PC-9 (cell line): ENCODE data around the gene NXN. TPM values are rescaled to one million over a fixed set of nuclear protein-coding genes. Genes with fewer than 3 reads are reported as not detected.
A peak's percentile ranks its signal among the peaks of the same experiment; 100 is the strongest.

ENCODE experiments used
- BruUV-seq: library from RNA; stranded (reverse); fragments of 400-500 nt; replicated peaks from 2 replicates; lab custom pipeline; 2021; lab: Mats Ljungman, UMichigan
- CTCF ChIA-PET: fragments of 300-600 bp; sonication (Branson Sonifier 250); formaldehyde crosslinking; loops from one replicate; lab custom pipeline; 2022; ENCODE audit warnings: antibody characterized with exemption; lab: Charles Lee
- POLR2A ChIA-PET: fragments of 300-600 bp; sonication (Branson Sonifier 250); formaldehyde crosslinking; loops from one replicate; lab custom pipeline; 2022; ENCODE audit warnings: antibody characterized with exemption; ENCODE audit not compliant: unreplicated experiment; lab: Charles Lee
- DNase-seq, 2 experiments: peaks; one replicate each; pipeline versions ENCODE4 v3.0.0 to v3.0.0-alpha.2; 2015 to 2022; ENCODE audit warnings: mixed read lengths in 1 of 2
- H2AFZ ChIP-seq: fragments of 200-600 bp; sonication (generic); 2 replicates; pipeline ENCODE4 v1.8.1; 2017; ENCODE audit warnings: antibody characterized with exemption
- H3F3A ChIP-seq: fragments of 200-600 bp; sonication (generic); 2 replicates; pipeline ENCODE4 v1.8.1; 2017; ENCODE audit warnings: antibody characterized with exemption, mild to moderate bottlenecking, low read depth; ENCODE audit not compliant: insufficient read depth
- H3K27ac ChIP-seq: fragments of 200-600 bp; sonication (generic); 2 replicates; pipeline ENCODE4 v1.6.1; 2016; ENCODE audit warnings: mixed run types
- H3K27me3 ChIP-seq: fragments of 200-600 bp; sonication (generic); 2 replicates; pipeline ENCODE4 v1.6.1; 2016; ENCODE audit warnings: low read depth, mixed run types; ENCODE audit not compliant: insufficient read depth
- H3K36me3 ChIP-seq: fragments of 200-600 bp; sonication (generic); 2 replicates; pipeline ENCODE4 v1.6.1; 2016; ENCODE audit warnings: low read depth, mixed run types
- H3K4me1 ChIP-seq: fragments of 200-600 bp; sonication (generic); replicated peaks from 2 replicates; pipeline ENCODE4 v1.6.1; 2016; ENCODE audit warnings: mixed run types; ENCODE audit not compliant: insufficient read depth
- H3K4me2 ChIP-seq: fragments of 200-600 bp; sonication (generic); 2 replicates; pipeline ENCODE4 v1.6.1; 2017; ENCODE audit warnings: mixed run types
- H3K4me3 ChIP-seq: fragments of 200-600 bp; sonication (generic); 2 replicates; pipeline ENCODE4 v1.6.1; 2016; ENCODE audit warnings: mixed run types
- H3K79me2 ChIP-seq: fragments of 200-600 bp; sonication (generic); 2 replicates; pipeline ENCODE4 v1.6.1; 2017; ENCODE audit warnings: low read depth, mixed run types
- H3K9me2 ChIP-seq: fragments of 200-600 bp; sonication (generic); 2 replicates; pipeline ENCODE4 v1.8.1; 2017; ENCODE audit warnings: mild to moderate bottlenecking; ENCODE audit not compliant: insufficient read depth
- H3K9me3 ChIP-seq: fragments of 200-600 bp; sonication (generic); 2 replicates; pipeline ENCODE4 v1.8.1; 2016; ENCODE audit warnings: low read depth; ENCODE audit not compliant: insufficient read depth
- H4K20me1 ChIP-seq: fragments of 200-600 bp; sonication (generic); 2 replicates; pipeline ENCODE4 v1.8.1; 2017; ENCODE audit not compliant: insufficient read depth
- EZH2 ChIP-seq: fragments of 200-600 bp; sonication (generic); IDR thresholded peaks from 2 replicates; pipeline ENCODE4 v1.8.0; 2017; ENCODE audit warnings: antibody characterized with exemption, low read depth
- intact Hi-C: fragments of 100-400 bp; cut with micrococcal nuclease; formaldehyde crosslinking; loops from one replicate; pipeline ENCODE4 v1.10.0; 2022; ENCODE audit not compliant: unreplicated experiment
- total RNA-seq: library from RNA; stranded (reverse); gene quantifications from 2 replicates; pipeline ENCODE4 v1.2.3, GENCODE V29; 2021
- TF ChIP-seq, protein P1 (sequence below): fragments of 200-600 bp; sonication (generic); conservative IDR thresholded peaks from 2 replicates; pipeline ENCODE4 v1.6.1; 2017; ENCODE audit warnings: mixed run types, antibody characterized with exemption, mild to moderate bottlenecking, moderate library complexity

The NXN gene
- total RNA-seq, 1 experiment from 2014 or later: 59.8 TPM

GRCh38 chr17:1006054-1006453, 26.5 kb upstream of the NXN start:
- no peaks in the 10 kb centered on the region for H3K9me2 ChIP-seq
- no peaks in the 10 kb centered on the region for H3K9me3 ChIP-seq
- H3K36me3 ChIP-seq: 0 out of 2 replicates have a peak, but pooled peaks cover 10% of the 10 kb centered on the region
- H3K79me2 ChIP-seq: no peaks in the 10 kb centered on the region
- TF ChIP-seq, protein P1, sequence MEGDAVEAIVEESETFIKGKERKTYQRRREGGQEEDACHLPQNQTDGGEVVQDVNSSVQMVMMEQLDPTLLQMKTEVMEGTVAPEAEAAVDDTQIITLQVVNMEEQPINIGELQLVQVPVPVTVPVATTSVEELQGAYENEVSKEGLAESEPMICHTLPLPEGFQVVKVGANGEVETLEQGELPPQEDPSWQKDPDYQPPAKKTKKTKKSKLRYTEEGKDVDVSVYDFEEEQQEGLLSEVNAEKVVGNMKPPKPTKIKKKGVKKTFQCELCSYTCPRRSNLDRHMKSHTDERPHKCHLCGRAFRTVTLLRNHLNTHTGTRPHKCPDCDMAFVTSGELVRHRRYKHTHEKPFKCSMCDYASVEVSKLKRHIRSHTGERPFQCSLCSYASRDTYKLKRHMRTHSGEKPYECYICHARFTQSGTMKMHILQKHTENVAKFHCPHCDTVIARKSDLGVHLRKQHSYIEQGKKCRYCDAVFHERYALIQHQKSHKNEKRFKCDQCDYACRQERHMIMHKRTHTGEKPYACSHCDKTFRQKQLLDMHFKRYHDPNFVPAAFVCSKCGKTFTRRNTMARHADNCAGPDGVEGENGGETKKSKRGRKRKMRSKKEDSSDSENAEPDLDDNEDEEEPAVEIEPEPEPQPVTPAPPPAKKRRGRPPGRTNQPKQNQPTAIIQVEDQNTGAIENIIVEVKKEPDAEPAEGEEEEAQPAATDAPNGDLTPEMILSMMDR: no peak
- TF ChIP-seq EZH2: no peak
- ChIA-PET POLR2A (no interaction called here), CTCF (no interaction called here)
- no peak overlapping the region for H2AFZ ChIP-seq
- H3K4me1 ChIP-seq: no peaks in the 10 kb centered on the region
- no TSS peak for BruUV-seq
- no peak overlapping the region for H3K4me2 ChIP-seq
- H3K27me3 ChIP-seq: no peaks in the 10 kb centered on the region
- peaks cover 24% of the 10 kb centered on the region for H3F3A ChIP-seq
- H3K4me3 ChIP-seq: no peak overlapping the region
- H3K27ac ChIP-seq: no peak overlapping the region
- DNase-seq: no peak
- intact Hi-C loops: no loop called here
- peaks cover 33% of the 10 kb centered on the region for H4K20me1 ChIP-seq

GRCh38 chr17:1005361-1005946, 25.9 kb upstream of the NXN start:
- Histone ChIP-seq H3K27ac (no peak overlapping the region), H3K36me3 (0 out of 2 replicates have a peak, but pooled peaks cover 16% of the 10 kb centered on the region), H3K9me2 (no peaks in the 10 kb centered on the region), H3K4me3 (no peak overlapping the region), H3K4me2 (no peak overlapping the region), H3K27me3 (no peaks in the 10 kb centered on the region), H3F3A (peaks cover 25% of the 10 kb centered on the region), H2AFZ (no peak overlapping the region), H4K20me1 (peaks cover 32% of the 10 kb centered on the region), H3K9me3 (no peaks in the 10 kb centered on the region), H3K4me1 (no peaks in the 10 kb centered on the region), H3K79me2 (no peaks in the 10 kb centered on the region)
- TF ChIP-seq EZH2: no peak
- TF ChIP-seq, protein P1: no peak
- intact Hi-C loops: no loop called here
- DNase-seq: peak in 1 of 2 experiments; percentile 8
- ChIA-PET POLR2A (no interaction called here), CTCF (no interaction called here)
- no TSS peak for BruUV-seq

DNA sequence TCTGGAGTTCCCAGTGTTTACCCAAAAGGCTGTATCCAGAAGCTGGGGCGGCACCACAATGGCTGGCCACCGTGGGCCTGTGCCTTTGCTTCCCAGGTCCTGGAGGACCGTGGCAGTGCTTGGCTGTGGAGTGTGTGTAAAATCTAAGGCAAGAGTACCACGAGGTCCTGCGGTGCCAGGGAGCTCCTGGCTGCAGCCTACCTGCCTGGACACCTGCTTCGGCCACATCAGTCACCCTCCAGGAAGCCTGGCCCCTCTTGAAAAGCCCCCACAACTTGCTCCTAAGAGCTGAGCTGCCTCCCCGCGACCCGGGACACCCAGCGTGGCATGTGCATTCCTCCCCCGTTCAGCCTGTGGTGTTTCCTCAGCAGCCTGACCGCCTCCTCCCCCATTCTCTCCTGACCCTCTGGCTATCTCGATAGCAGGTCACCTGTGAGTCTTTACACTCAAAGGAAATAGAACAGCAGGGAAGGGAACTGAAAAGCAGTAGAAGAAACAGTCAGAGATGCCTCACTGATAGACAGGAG, 25.3 kb upstream of the NXN start:
- TF ChIP-seq EZH2: no peak
- TF ChIP-seq, protein P1: no peak

More for the DNA sequence above, 25.3 kb upstream of the NXN start:
- H2AFZ ChIP-seq: no peak overlapping the region
- no peaks in the 10 kb centered on the region for H3K9me3 ChIP-seq
- no peak for DNase-seq
- ChIA-PET POLR2A (no interaction called here), CTCF (no interaction called here)
- H3K4me2 ChIP-seq: no peak overlapping the region
- no peak overlapping the region for H3K27ac ChIP-seq
- H3K27me3 ChIP-seq: no peaks in the 10 kb centered on the region
- H3F3A ChIP-seq: peaks cover 25% of the 10 kb centered on the region
- H3K9me2 ChIP-seq: no peaks in the 10 kb centered on the region
- intact Hi-C loops: no loop called here
- H3K4me3 ChIP-seq: no peak overlapping the region
- H3K36me3 ChIP-seq: 0 out of 2 replicates have a peak, but pooled peaks cover 19% of the 10 kb centered on the region
- H4K20me1 ChIP-seq: peaks cover 32% of the 10 kb centered on the region
- H3K4me1 ChIP-seq: no peaks in the 10 kb centered on the region
- no TSS peak for BruUV-seq
- no peaks in the 10 kb centered on the region; the same call in 1 of the 2 replicates for H3K79me2 ChIP-seq
